Gastrocnemius medialis (tissue), 4 donors: ENCODE results near the gene CPED1.

ENCODE experiments used
- POLR2A ChIP-seq, 2 donors: fragments of 450-650 bp; IDR thresholded peaks; one replicate each; pipeline ENCODE4 v1.6.1; 2017; ENCODE audit warnings: antibody characterized with exemption in 2 of 2, mild to moderate bottlenecking in 2 of 2, moderate library complexity in 2 of 2
- TF ChIP-seq, protein P1 (sequence below), 5 experiments: fragments of 450-650 bp in 3 of 5; fragments of 200-600 bp in 2 of 5; sonication (generic) in 2 of 5; IDR thresholded peaks in 4 of 5; conservative IDR thresholded peaks in 1 of 5; 1 replicate in 4 of 5; 2 replicates in 1 of 5; pipeline ENCODE4 v1.5.1; 2016 to 2019; ENCODE audit warnings: antibody characterized with exemption in 5 of 5, mild to moderate bottlenecking in 3 of 5, moderate library complexity in 3 of 5

GRCh38 chr7:121297843-121298242 is 309.3 kb downstream of the CPED1 start:
- TF ChIP-seq, protein P1, sequence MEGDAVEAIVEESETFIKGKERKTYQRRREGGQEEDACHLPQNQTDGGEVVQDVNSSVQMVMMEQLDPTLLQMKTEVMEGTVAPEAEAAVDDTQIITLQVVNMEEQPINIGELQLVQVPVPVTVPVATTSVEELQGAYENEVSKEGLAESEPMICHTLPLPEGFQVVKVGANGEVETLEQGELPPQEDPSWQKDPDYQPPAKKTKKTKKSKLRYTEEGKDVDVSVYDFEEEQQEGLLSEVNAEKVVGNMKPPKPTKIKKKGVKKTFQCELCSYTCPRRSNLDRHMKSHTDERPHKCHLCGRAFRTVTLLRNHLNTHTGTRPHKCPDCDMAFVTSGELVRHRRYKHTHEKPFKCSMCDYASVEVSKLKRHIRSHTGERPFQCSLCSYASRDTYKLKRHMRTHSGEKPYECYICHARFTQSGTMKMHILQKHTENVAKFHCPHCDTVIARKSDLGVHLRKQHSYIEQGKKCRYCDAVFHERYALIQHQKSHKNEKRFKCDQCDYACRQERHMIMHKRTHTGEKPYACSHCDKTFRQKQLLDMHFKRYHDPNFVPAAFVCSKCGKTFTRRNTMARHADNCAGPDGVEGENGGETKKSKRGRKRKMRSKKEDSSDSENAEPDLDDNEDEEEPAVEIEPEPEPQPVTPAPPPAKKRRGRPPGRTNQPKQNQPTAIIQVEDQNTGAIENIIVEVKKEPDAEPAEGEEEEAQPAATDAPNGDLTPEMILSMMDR (IDR thresholded peaks at IDR 0.05 in 4 of 5, conservative IDR thresholded peaks at IDR 0.05 in 1 of 5) = no peak
- no peak for TF ChIP-seq POLR2A (IDR thresholded peaks at IDR 0.05)
